Occipital lobe (tissue), 2 donors: ENCODE results near the gene CACNB4. TPM values are rescaled to one million over a fixed set of nuclear protein-coding genes. Genes with fewer than 3 reads are reported as not detected.
"Not testable (repeated sequence)": the region's sequence is repeated elsewhere in the genome, so short reads cannot be mapped to it uniquely, and the experiment has no call there.

ENCODE experiments used
- DNase-seq: peaks from one replicate; lab custom pipeline; 2025; lab: John Stamatoyannopoulos, UW
- total RNA-seq: library from RNA; depleted of rRNA; stranded (reverse); fragments of >200 nt; gene quantifications from one replicate; pipeline ENCODE4 v1.2.3, GENCODE V29; 2014

CACNB4 gene
- 70.2 TPM for total RNA-seq

DNA sequence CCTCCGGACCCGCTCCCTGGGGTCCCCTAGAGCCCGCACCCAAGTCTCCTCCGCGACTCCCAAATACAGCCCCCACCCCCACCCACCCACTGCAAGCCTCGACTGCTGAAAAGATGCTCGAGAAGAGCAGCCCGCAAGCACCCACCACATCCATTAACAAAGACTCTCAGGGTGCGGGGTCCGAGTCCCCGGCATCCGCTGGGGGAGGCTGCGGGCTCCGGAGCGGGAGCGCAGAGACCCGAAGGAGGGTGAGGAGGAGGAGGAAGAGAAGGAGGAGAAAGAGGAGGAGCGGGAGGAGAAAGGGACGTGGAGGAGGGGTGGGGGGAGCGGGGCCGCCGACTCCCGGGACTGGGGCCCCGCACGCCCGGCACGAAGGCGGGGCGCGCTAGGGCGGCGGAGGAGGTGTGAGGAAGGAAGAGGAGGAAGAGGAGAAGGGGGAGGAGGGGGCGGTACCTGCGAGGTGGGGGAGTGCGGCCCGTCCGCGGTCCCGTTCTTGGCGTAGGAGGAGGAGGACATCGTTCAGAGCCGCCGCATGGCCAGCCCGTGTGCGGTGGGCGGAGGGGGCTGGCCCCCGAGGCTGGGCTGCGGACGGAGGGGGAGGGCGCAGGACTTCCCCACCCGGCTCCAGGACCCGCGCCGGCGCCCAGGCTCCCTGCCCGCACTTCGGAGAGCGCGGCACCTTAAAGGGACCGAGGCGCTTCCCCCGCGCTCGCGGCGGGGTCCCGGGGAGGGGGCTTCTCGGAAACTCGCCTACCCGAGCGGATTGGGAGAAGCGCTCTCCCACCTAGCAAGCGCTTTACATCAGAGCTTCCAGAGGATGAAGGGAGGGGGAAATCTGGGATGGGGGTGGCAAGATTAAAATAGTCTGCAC lies at the start of gene CACNB4:
Gene CACNB4, minus strand, starts transcription at position 549 of the 871 bp plus-strand sequence.
- DNase-seq: peak; percentile 7

DNA sequence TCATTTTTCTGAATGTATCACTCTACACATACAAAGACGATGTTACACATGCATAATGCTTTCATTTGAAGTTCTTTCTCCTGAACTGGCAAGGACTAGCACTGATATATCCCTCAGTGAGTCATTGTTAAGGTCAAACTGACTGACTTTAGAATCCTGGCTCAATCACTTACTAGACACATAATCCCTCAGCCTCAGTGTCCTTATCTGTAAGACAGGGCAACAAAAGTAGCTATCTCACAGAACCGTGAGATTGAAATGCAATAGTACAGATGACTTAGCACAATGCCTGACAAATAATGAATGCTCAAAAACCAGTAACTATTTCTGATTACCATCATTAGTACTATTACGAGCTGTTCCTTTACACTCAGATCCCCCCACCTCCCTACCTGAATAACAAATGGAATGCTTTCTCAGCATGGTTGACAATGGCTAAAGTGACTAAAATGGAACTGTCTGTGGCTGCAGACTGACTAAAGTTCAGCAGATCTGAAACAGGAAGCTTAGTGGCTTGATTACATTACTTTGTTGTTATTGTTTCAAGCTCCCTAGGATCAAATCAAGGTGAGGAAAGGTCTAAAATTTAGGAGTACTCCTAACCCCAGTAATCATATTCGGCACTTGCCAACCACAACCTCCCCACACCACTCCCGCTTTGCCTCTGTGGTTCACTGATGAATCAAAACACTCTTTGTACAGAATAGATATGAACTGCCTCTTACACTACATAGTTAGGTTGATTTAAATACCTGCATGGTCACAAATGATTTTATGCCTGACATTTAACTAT lies 35.8 kb upstream of the CACNB4 start:
- no peak for DNase-seq

DNA sequence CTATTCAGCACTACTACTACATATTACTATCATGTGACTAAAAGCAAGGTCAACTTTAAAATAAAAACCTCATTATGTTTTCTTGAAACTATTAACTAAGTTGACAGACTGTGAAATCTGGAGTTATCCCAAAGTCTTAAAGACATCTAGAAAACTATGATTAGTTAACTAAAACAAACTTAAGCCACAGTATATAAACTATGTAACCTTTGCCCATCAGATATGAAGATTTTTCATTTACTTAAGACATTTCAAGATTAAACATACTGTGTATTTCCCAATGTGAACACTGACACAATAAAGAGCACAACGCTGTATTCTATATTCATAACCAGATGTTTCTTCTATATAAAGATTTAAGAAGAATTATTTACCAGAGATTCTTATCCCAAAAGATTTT lies 33.5 kb upstream of the CACNB4 start:
- DNase-seq: no peak

DNA sequence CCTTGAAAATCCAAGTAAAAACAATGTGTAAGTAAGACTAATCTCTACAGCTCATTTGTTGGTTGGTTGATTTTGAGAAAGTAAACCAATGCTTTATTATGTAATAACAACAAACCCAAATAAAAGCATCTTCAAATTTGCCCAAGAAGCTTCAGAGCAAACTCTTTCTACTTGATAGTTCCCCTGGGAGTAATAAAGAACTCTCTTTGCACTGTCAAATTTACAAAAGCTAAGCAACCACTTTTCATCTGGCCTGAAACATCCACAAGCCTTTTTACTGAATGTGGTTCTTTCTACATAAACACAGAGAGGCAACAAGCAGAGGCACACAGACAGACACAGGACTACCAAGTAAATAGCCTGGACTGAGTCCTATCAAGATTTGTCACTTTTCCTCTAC lies 28.8 kb upstream of the CACNB4 start:
- no peak for DNase-seq

GRCh38 chr2:152126664-152127063 lies 27.8 kb upstream of the CACNB4 start:
- DNase-seq: no peak

GRCh38 chr2:152122161-152122560 lies 23.3 kb upstream of the CACNB4 start:
- no peak for DNase-seq

GRCh38 chr2:152120430-152120829 lies 21.6 kb upstream of the CACNB4 start:
- DNase-seq: no peak

DNA sequence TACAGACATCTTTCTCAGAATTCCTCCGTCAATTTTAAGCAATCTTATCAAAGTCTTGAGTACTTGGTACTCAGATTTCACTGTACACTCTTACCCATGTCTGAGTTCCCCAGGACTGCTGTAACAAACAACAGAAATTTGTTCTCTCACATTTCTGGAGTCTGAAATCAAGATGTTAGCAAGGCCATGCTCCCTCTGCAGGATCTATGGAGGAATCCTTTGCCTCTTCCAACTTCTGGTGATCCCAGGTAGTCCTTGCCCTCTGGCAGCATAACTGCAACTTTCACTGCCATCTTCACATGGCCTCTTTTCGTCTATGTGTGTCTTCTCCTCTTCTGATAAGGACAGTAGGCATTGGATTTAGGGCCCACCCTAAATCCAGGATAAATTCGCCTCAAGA lies 17.1 kb upstream of the CACNB4 start:
- DNase-seq: no peak

- DNase-seq: no peak
Observed at GRCh38 chr2:152114366-152114765, 15.5 kb upstream of the CACNB4 start.

DNA sequence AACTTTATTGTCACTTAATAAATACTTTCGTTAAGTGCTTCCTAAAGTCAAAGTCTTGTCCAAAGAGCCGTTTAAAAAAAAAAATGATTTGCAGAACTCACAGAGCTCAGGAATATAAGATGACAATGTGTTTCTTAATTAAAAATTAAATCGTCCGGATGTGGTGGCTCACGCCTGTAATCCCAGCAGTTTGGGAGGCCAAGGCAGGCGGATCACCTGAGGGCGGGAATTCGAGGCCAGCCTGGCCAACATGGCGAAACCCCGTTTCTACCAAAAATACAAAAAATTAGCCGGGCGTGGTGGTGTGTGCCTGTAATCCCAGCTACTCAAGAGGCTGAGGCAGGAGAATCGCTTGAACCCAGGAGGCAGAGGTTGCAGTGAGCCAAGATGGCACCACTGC lies 8.3 kb upstream of the CACNB4 start:
- not testable (repeated sequence) for DNase-seq

DNA sequence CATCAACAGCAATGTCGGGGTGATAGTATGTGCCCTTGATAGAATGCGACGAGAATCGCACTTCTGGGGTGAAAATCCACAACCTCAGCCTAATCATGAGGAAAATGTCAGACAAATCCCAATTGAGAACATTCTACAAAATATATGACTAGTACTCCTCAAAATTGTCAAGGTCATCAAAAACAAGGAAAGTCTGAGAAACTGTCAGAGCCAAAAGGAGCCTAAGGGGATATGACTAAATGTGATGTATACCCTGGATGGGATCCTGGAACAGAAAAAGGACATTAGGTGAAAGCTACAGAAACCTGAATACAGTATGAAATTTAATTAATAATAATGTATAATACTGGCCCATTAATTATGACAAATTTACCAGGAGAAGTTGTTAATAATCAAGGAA lies 7.6 kb upstream of the CACNB4 start:
- DNase-seq: no peak

GRCh38 chr2:152103271-152103670 lies 4.4 kb upstream of the CACNB4 start:
- no peak for DNase-seq

DNA sequence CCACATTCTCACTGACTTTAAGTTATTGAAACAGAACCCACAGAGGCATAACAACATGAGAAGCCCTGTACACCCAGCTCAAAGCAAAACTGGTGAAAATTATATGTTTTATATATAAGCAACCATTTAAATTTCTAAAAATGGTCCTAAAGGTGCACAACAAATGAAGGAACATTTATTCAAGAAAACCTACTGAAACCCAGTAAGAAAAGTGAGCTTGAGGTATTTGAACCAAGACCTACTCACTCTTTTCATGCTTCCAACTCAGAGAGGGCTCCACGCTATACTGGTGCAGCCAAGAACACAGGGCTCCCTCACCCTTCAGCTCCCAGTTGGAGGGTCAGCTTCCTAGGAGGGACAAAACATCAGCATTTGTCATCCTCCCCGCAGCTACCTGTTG lies 2.1 kb upstream of the CACNB4 start:
- DNase-seq: no peak

- peak; percentile 19 for DNase-seq
Observed at GRCh38 chr2:152099367-152100050, 665 bp upstream of the CACNB4 start.

GRCh38 chr2:152097801-152098495 lies 896 bp downstream of the CACNB4 start:
- no peak for DNase-seq

- no peak for DNase-seq
Observed at GRCh38 chr2:152097290-152097800, 1.5 kb downstream of the CACNB4 start.

DNA sequence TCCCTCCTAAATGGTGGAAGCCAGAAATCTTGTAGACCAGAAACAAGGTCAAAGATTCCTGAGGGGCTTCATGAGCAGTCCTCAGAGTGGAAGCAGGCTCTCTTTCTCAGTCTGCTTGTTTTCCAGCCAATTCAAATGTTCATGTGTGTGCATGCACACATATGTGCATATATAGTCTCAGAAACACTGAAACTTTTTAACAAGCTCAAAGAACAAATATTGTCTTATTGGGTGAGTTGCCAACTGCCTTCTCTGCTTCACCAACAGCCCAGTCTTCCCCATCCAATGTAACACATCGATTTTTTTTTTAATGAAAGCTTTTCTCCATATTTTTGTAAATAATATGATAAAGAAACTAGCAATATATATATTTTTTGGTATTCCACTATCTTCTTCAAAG lies 3.7 kb downstream of the CACNB4 start:
- no peak for DNase-seq

DNA sequence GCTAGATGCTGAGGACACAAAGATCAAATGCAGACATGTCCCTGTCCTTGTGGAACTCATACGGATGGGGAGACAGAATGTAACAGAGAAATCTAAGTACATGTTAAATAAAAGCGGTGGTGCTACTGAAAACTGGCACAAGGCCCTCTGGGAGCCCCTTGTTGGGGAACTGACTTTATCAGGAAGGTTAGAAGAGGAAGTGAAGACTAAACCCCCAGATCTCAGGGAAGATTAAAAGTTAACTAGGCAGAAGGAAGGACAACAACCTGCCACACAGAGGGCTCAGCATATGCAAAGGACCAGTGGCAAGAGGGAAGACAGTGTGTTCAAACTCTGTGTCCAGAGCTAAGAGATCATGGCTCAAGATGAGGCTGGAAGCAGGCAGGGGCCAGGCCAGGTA lies 4.8 kb downstream of the CACNB4 start:
- DNase-seq: no peak

GRCh38 chr2:152093464-152093863 lies 5.4 kb downstream of the CACNB4 start:
- DNase-seq: peak; percentile 22

DNA sequence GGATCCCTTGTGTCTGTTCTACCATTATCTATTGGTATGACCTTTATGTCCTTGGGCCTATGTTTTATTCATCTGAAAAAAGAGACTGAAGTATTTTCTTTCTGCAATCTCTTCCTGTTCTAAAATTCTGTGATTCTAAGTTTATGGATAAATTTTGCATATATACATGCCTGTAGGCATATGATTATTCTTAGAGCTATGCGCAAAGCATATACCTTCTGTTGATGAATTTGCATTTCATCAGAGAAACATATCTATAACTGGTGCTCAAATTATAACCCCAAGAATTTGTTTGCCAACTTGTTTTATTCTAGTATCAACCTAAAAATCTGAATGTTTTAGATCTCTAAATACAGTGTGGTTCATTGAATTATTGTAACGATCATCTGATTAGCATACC lies 6.7 kb downstream of the CACNB4 start:
- DNase-seq: no peak

DNA sequence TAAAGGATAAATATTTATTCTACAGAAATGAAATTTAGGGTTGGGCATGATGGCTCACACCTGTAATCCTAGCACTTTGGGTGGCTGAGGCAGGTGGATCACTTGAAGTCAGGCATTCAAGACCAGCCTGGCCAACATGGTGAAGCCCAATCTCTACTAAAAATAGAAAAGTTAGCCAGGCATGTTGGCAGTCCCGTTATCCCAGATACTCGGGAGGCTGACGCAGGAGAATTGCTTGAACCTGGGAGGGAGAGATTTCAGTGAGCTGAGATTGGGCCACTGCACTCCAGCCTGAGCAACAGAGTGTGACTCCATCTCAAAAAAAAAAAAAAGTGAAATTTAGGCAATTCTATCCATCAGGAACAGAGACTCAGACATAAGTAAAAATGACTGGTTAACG lies 8.1 kb downstream of the CACNB4 start:
- not testable (repeated sequence) for DNase-seq
